ENCODE data around the gene XIRP2.

- TF ChIP-seq, protein P1, sequence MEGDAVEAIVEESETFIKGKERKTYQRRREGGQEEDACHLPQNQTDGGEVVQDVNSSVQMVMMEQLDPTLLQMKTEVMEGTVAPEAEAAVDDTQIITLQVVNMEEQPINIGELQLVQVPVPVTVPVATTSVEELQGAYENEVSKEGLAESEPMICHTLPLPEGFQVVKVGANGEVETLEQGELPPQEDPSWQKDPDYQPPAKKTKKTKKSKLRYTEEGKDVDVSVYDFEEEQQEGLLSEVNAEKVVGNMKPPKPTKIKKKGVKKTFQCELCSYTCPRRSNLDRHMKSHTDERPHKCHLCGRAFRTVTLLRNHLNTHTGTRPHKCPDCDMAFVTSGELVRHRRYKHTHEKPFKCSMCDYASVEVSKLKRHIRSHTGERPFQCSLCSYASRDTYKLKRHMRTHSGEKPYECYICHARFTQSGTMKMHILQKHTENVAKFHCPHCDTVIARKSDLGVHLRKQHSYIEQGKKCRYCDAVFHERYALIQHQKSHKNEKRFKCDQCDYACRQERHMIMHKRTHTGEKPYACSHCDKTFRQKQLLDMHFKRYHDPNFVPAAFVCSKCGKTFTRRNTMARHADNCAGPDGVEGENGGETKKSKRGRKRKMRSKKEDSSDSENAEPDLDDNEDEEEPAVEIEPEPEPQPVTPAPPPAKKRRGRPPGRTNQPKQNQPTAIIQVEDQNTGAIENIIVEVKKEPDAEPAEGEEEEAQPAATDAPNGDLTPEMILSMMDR (IDR thresholded peaks at IDR 0.05): no peak
- no peak for TF ChIP-seq POLR2A (IDR thresholded peaks at IDR 0.05)
Measured at GRCh38 chr2:167192833-167193232, 304.6 kb downstream of the XIRP2 start.
